Peyer's patch (tissue), 4 donors: ENCODE results near the gene ANKUB1.

Source experiments
- CTCF ChIP-seq, 6 experiments: fragments of 450-650 bp in 4 of 6; fragments of 200-600 bp in 2 of 6; sonication (generic) in 1 of 6; IDR thresholded peaks; one replicate each; pipeline ENCODE4 v1.5.1; 2017 to 2019; ENCODE audit warnings: antibody characterized with exemption in 6 of 6, mild to moderate bottlenecking in 3 of 6, moderate library complexity in 1 of 6
- POLR2A ChIP-seq, 2 donors: fragments of 450-650 bp; IDR thresholded peaks; one replicate each; pipeline ENCODE4 v1.5.1; 2017; ENCODE audit warnings: antibody characterized with exemption in 2 of 2, mild to moderate bottlenecking in 2 of 2, moderate library complexity in 2 of 2

- TF ChIP-seq CTCF (IDR thresholded peaks at IDR 0.05) (no peak), POLR2A (IDR thresholded peaks at IDR 0.05) (no peak)
Observed at GRCh38 chr3:149720918-149721317, 71.4 kb downstream of the ANKUB1 start.
